Endodermal cell (in vitro differentiated cells): ENCODE data around the gene ZNF487. TPM values are rescaled to one million over a fixed set of nuclear protein-coding genes. Genes with fewer than 3 reads are reported as not detected.

Experiments
- DNase-seq: peaks from one replicate; pipeline ENCODE4 v3.0.0-alpha.2; 2017
- H3K27ac ChIP-seq: 2 replicates; pipeline ENCODE4 v1.5.1; 2013; ENCODE audit warnings: mild to moderate bottlenecking, low read depth, low read length, moderate library complexity
- H3K27me3 ChIP-seq: 2 replicates; pipeline ENCODE4 v1.6.1; 2013; ENCODE audit warnings: mild to moderate bottlenecking, low read length, moderate library complexity; ENCODE audit not compliant: insufficient read depth, control insufficient read depth, poor library complexity, severe bottlenecking
- H3K36me3 ChIP-seq: 2 replicates; pipeline ENCODE4 v1.7.0; 2013; ENCODE audit warnings: mild to moderate bottlenecking, low read length, moderate library complexity; ENCODE audit not compliant: control insufficient read depth, insufficient read depth
- H3K4me1 ChIP-seq: one replicate; pipeline ENCODE4 v1.7.0; 2013; ENCODE audit warnings: low read length; ENCODE audit not compliant: control insufficient read depth, insufficient read depth
- H3K4me3 ChIP-seq: 2 replicates; pipeline ENCODE4 v1.5.1; 2013; ENCODE audit warnings: mild to moderate bottlenecking, low read length, moderate library complexity
- H3K9ac ChIP-seq: 2 replicates; pipeline ENCODE4 v1.6.1; 2013; ENCODE audit warnings: mild to moderate bottlenecking, low read length, moderate library complexity; ENCODE audit not compliant: poor library complexity, severe bottlenecking; ENCODE audit errors: extremely low read depth
- H3K9me3 ChIP-seq: 2 replicates; pipeline ENCODE4 v1.6.1; 2013; ENCODE audit warnings: mild to moderate bottlenecking, low read length, moderate library complexity; ENCODE audit not compliant: control insufficient read depth
- H3K27ac Mint-ChIP-seq: 2 replicates; pipeline ENCODE4 v1.8.0; 2020; ENCODE audit warnings: mixed read lengths
- H3K27me3 Mint-ChIP-seq: 2 replicates; pipeline ENCODE4 v1.8.0; 2021; ENCODE audit warnings: mild to moderate bottlenecking, mixed read lengths; ENCODE audit not compliant: insufficient read depth
- H3K36me3 Mint-ChIP-seq: 2 replicates; pipeline ENCODE4 v1.8.0; 2020; ENCODE audit warnings: low read depth, mixed read lengths
- H3K4me1 Mint-ChIP-seq: 2 replicates; pipeline ENCODE4 v1.8.0; 2020; ENCODE audit warnings: mixed read lengths
- H3K4me3 Mint-ChIP-seq: 2 replicates; pipeline ENCODE4 v1.8.0; 2020; ENCODE audit warnings: mild to moderate bottlenecking, moderate library complexity, mixed read lengths
- H3K9me3 Mint-ChIP-seq: 2 replicates; pipeline ENCODE4 v1.8.0; 2020; ENCODE audit warnings: mild to moderate bottlenecking, mixed read lengths
- CTCF ChIP-seq: fragments of 200-600 bp; sonication (generic); conservative IDR thresholded peaks from 2 replicates; pipeline ENCODE4 v1.5.0; 2021; ENCODE audit warnings: antibody characterized with exemption, mild to moderate bottlenecking
- WGBS, 2 experiments: methylation state at CpG; one replicate each; pipeline versions ENCODE4 v1.1.5 to v1.1.7; 2013; ENCODE audit warnings: missing lambda C conversion rate in 2 of 2, mixed read lengths in 1 of 2; ENCODE audit not compliant: insufficient coverage in 1 of 2, insufficient read length in 1 of 2; 5-methylcytosine and 5-hydroxymethylcytosine counted together
- total RNA-seq, 2 donors: library from RNA; stranded (reverse); fragmentation: NEBNext Ultra II Directional in 1 of 2; extraction: Animal tissue kit (Norgen Biotek cat#: 25700) in 1 of 2; gene quantifications; 2 replicates in 1 of 2; 3 replicates in 1 of 2; pipeline ENCODE4 v1.2.1, GENCODE V29; 2021

The ZNF487 gene
- total RNA-seq, 2 donors from 2014 or later, result 3.8 to 6.6 TPM

DNA sequence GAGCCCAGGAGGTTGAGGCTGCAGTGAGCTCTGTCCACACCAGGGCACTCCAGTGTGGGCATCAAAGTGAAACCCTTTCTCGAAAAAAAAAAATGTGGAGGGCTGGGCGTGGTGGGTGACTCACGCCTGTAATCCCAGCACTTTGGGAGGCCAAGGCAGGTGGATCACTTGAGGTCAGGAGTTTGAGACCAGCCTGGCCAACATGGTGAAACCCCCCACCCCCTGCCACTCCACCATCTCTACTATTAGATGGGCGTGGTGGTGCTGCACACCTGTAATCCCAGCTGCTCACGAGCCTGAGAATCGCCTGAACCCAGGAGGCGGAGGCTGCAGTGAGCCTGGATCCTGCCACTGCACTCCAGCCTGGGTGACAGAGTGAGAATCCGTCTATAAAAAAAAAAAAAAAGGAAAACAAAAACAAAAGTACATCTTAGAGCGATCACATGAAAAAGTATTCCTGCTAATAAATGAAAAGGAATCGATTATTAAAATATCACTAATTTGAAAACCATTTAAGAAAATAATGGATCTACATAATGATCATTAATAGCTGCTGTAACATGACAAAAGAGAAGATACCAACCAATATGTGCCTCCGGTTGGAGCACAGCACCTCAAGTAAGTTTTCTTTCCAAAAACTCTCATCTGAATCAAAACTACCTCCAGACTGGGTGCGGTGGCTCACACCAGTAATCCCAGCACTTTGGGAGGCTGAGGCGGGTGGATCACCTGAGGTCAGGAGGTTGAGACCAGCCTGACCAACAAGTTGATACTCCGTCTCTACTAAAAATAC, 32.8 kb upstream of the ZNF487 start:
- peak overlapping the region; percentile 26 for H3K4me3 Mint-ChIP-seq
- Histone ChIP-seq H3K27ac (no peak overlapping the region), H3K4me1 (peaks cover 13% of the 10 kb centered on the region), H3K4me3 (no peak overlapping the region), H3K9ac (no peak overlapping the region), H3K9me3 (no peaks in the 10 kb centered on the region), H3K36me3 (peaks cover 38% of the 10 kb centered on the region), H3K27me3 (no peaks in the 10 kb centered on the region)
- peak overlapping the region; percentile 41 for H3K27ac Mint-ChIP-seq
- H3K4me1 Mint-ChIP-seq, result peaks cover 38% of the 10 kb centered on the region
- no peak for TF ChIP-seq CTCF
- no peaks in the 10 kb centered on the region for H3K27me3 Mint-ChIP-seq
- H3K9me3 Mint-ChIP-seq, result no peaks in the 10 kb centered on the region
- DNase-seq, result no peak
- peaks cover 22% of the 10 kb centered on the region for H3K36me3 Mint-ChIP-seq
- 86 to 90% methylated on average over 8 to 12 of the region's 14 CpGs for WGBS, 2 experiments

DNA sequence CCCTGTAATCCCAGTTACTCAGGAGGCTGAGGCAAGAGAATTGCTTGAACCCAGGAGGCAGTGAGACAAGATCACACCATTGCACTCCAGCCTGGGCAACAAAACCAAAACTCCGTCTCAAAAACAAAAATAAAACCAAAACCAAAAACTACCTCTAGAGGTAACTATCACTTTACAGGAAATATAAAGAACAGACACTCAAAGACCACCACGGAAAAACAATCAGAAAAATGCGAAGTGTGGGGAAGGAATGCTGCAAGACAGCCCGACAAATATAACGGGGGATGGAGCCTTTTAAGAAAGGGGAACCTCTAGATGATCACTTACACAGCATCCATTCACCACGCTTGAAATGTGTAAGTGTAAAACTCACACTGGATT, 32.2 kb upstream of the ZNF487 start:
- WGBS, 2 experiments, result 83 to 85% methylated on average over 5 to 6 of the region's 6 CpGs
- Histone ChIP-seq H3K4me3 (no peak overlapping the region), H3K4me1 (peaks cover 13% of the 10 kb centered on the region), H3K9me3 (no peaks in the 10 kb centered on the region), H3K27me3 (no peaks in the 10 kb centered on the region), H3K36me3 (peaks cover 32% of the 10 kb centered on the region), H3K27ac (no peak overlapping the region), H3K9ac (no peak overlapping the region)
- H3K9me3 Mint-ChIP-seq, result no peaks in the 10 kb centered on the region
- TF ChIP-seq CTCF, result no peak
- H3K4me3 Mint-ChIP-seq, result peak overlapping the region; percentile 26
- no peak for DNase-seq
- peaks cover 35% of the 10 kb centered on the region for H3K4me1 Mint-ChIP-seq
- H3K27me3 Mint-ChIP-seq, result no peaks in the 10 kb centered on the region
- H3K27ac Mint-ChIP-seq, result peak overlapping the region; percentile 41
- H3K36me3 Mint-ChIP-seq, result peaks cover 18% of the 10 kb centered on the region

DNA sequence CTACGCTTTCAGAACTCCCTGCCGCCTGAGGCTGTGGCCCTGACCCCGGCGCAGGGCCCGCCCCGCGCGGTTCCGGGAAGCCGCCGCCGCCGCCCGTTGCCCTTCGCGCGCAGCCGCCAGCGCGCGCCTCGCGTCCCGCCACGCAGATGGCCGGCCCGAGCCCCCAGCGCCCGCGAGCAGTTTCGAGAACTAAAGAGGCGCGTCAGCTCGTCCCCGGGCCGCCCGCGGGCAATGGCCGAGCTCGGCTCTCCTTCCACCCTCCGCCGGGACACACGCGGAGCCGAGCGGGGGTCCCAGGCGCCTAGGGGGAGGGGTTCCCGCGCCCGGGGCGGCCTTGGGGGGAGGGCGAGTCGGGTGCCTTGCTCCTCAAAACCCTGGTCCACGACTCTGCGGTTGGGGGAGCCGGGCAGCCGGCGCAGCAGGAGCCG, 29.7 kb upstream of the ZNF487 start:
- Histone ChIP-seq H3K4me3 (peak overlapping the region; percentile 91), H3K9me3 (no peaks in the 10 kb centered on the region), H3K36me3 (peaks cover 19% of the 10 kb centered on the region), H3K27ac (peak overlapping the region; percentile 95), H3K9ac (peak overlapping the region; percentile 96), H3K27me3 (no peaks in the 10 kb centered on the region), H3K4me1 (peaks cover 6% of the 10 kb centered on the region)
- Mint-ChIP-seq H3K27ac (peak overlapping the region; percentile 99), H3K9me3 (no peaks in the 10 kb centered on the region), H3K27me3 (no peaks in the 10 kb centered on the region), H3K36me3 (peaks cover 16% of the 10 kb centered on the region), H3K4me1 (peaks cover 23% of the 10 kb centered on the region), H3K4me3 (peak overlapping the region; percentile 93)
- no peak for TF ChIP-seq CTCF
- 0% methylated on average over 2 to 59 of the region's 59 CpGs for WGBS, 2 experiments
- peak; percentile 66 for DNase-seq
